Suppressor macrophage treated with lipopolysaccharide for 1 hour (primary cell): ENCODE measurements around the gene IL22RA2.
A peak's percentile ranks its signal among the peaks of the same experiment; 100 is the strongest.

Experiments
- DNase-seq, 3 donors: peaks; one replicate each; pipeline ENCODE4 v3.0.0-alpha.2; 2020 to 2022

IL22RA2 gene

GRCh38 chr6:137094411-137095008 lies 78.9 kb downstream of the IL22RA2 start:
- DNase-seq, result peak; percentile 80 to 85 (median 82)
